ENCODE measurements around the gene PPP1R1C. TPM values are rescaled to one million over a fixed set of nuclear protein-coding genes. Genes with fewer than 3 reads are reported as not detected.

The PPP1R1C gene
- total and polyA plus RNA-seq, 2 experiments from 2014 or later, result 3.5 to 18.8 TPM

DNA sequence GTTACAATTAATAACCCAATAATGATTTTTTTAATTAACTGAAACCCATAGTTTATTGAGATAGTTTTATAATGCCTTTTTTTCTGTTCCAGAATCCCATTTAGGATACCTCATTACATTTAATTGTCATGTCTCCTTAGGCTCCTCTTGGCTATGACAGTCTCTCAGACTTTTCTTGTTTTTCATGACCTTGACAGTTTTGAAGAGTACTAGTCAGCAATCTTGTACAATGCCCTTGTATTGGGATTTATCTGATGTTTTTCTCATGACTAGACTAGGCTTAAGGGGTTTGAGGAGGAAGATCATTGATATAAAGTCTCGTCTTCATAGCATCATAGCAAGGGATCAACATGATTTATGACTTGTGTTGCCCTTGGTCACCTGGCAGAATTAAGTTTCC is 72.4 kb downstream of the PPP1R1C start (continued):
- TF ChIP-seq, protein P1, sequence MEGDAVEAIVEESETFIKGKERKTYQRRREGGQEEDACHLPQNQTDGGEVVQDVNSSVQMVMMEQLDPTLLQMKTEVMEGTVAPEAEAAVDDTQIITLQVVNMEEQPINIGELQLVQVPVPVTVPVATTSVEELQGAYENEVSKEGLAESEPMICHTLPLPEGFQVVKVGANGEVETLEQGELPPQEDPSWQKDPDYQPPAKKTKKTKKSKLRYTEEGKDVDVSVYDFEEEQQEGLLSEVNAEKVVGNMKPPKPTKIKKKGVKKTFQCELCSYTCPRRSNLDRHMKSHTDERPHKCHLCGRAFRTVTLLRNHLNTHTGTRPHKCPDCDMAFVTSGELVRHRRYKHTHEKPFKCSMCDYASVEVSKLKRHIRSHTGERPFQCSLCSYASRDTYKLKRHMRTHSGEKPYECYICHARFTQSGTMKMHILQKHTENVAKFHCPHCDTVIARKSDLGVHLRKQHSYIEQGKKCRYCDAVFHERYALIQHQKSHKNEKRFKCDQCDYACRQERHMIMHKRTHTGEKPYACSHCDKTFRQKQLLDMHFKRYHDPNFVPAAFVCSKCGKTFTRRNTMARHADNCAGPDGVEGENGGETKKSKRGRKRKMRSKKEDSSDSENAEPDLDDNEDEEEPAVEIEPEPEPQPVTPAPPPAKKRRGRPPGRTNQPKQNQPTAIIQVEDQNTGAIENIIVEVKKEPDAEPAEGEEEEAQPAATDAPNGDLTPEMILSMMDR (conservative IDR thresholded peaks at IDR 0.05; ENCODE audit: low read depth in 2 of 2), result no peak
- TF ChIP-seq ZNF114 (CRISPR knock-in tag; IDR thresholded peaks at IDR 0.05) (no peak), POLR2AphosphoS5 (IDR thresholded peaks at IDR 0.05; ENCODE audit: low read depth) (no peak), NANOG (IDR thresholded peaks at IDR 0.05; ENCODE audit: borderline replicate concordance) (no peak)
- TF ChIP-seq, protein P2, sequence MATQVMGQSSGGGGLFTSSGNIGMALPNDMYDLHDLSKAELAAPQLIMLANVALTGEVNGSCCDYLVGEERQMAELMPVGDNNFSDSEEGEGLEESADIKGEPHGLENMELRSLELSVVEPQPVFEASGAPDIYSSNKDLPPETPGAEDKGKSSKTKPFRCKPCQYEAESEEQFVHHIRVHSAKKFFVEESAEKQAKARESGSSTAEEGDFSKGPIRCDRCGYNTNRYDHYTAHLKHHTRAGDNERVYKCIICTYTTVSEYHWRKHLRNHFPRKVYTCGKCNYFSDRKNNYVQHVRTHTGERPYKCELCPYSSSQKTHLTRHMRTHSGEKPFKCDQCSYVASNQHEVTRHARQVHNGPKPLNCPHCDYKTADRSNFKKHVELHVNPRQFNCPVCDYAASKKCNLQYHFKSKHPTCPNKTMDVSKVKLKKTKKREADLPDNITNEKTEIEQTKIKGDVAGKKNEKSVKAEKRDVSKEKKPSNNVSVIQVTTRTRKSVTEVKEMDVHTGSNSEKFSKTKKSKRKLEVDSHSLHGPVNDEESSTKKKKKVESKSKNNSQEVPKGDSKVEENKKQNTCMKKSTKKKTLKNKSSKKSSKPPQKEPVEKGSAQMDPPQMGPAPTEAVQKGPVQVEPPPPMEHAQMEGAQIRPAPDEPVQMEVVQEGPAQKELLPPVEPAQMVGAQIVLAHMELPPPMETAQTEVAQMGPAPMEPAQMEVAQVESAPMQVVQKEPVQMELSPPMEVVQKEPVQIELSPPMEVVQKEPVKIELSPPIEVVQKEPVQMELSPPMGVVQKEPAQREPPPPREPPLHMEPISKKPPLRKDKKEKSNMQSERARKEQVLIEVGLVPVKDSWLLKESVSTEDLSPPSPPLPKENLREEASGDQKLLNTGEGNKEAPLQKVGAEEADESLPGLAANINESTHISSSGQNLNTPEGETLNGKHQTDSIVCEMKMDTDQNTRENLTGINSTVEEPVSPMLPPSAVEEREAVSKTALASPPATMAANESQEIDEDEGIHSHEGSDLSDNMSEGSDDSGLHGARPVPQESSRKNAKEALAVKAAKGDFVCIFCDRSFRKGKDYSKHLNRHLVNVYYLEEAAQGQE (IDR thresholded peaks at IDR 0.05; ENCODE audit: unreplicated experiment), result no peak
- TF ChIP-seq, protein P3, sequence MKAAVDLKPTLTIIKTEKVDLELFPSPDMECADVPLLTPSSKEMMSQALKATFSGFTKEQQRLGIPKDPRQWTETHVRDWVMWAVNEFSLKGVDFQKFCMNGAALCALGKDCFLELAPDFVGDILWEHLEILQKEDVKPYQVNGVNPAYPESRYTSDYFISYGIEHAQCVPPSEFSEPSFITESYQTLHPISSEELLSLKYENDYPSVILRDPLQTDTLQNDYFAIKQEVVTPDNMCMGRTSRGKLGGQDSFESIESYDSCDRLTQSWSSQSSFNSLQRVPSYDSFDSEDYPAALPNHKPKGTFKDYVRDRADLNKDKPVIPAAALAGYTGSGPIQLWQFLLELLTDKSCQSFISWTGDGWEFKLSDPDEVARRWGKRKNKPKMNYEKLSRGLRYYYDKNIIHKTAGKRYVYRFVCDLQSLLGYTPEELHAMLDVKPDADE (IDR thresholded peaks at IDR 0.05), result no peak

DNA sequence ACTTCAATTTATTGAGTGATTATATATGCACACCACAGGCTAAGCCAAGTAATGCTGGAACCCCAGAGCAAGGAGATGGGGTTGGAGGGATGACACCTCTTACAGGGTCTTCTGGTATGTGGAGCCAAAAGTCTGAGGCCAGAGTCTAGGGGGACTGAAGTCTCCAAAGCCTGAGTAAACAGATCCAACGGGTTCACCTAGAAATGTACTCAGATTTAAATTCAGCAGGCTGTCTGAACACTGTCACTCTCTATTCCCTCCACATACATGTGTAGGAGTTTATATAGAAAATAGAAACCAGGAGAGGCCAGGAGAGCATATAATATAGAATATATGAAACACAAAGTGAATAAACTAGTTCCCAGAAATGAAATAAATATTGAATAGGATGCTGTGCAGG is 76.1 kb downstream of the PPP1R1C start:
- H3K4me3 Mint-ChIP-seq, result no peak overlapping the region
- no peaks in the 10 kb centered on the region for H3K27me3 Mint-ChIP-seq (ENCODE audit: insufficient read depth, low read depth, poor library complexity)
- no peak overlapping the region for H3K4me2 ChIP-seq
- no peaks in the 10 kb centered on the region for H4K20me1 ChIP-seq (replicated peaks; ENCODE audit: insufficient read depth)
- peaks cover 1% of the 10 kb centered on the region; the same call in 2 of the 3 replicates for H3K4me1 Mint-ChIP-seq
- no peaks in the 10 kb centered on the region for H3K79me2 ChIP-seq (replicated peaks; ENCODE audit: insufficient read depth)
- H3K27me3 ChIP-seq (ENCODE audit: insufficient read depth), result no peaks in the 10 kb centered on the region
- ATAC-seq, result no peak
- no peaks in the 10 kb centered on the region for H3K9me3 Mint-ChIP-seq
- H3K27ac Mint-ChIP-seq, result no peak overlapping the region
- no peaks in the 10 kb centered on the region for H3F3A ChIP-seq (replicated peaks; ENCODE audit: low read depth)
- no peaks in the 10 kb centered on the region for H3K4me1 ChIP-seq (ENCODE audit: insufficient read depth)
- H2AFZ ChIP-seq, result no peak overlapping the region
- DNase-seq (ENCODE audit: low spot score), result no peak
- no peak overlapping the region for H3K27ac ChIP-seq (ENCODE audit: low read depth)
- H3K9me2 ChIP-seq (ENCODE audit: insufficient read depth), result no peaks in the 10 kb centered on the region
- H3K4me3 ChIP-seq, result no peak overlapping the region
- H3K36me3 ChIP-seq (ENCODE audit: insufficient read depth), result no peaks in the 10 kb centered on the region
- H3K36me3 Mint-ChIP-seq (ENCODE audit: low read depth), result no peaks in the 10 kb centered on the region
- TF ChIP-seq ZNF331 (CRISPR knock-in tag; IDR thresholded peaks at IDR 0.05; ENCODE audit: low read depth) (no peak), EZH2 (IDR thresholded peaks at IDR 0.05; ENCODE audit: low read depth, unreplicated experiment) (no peak)
- TF ChIP-seq, protein P2 (IDR thresholded peaks at IDR 0.05; ENCODE audit: unreplicated experiment), result no peak
- TF ChIP-seq, protein P4, sequence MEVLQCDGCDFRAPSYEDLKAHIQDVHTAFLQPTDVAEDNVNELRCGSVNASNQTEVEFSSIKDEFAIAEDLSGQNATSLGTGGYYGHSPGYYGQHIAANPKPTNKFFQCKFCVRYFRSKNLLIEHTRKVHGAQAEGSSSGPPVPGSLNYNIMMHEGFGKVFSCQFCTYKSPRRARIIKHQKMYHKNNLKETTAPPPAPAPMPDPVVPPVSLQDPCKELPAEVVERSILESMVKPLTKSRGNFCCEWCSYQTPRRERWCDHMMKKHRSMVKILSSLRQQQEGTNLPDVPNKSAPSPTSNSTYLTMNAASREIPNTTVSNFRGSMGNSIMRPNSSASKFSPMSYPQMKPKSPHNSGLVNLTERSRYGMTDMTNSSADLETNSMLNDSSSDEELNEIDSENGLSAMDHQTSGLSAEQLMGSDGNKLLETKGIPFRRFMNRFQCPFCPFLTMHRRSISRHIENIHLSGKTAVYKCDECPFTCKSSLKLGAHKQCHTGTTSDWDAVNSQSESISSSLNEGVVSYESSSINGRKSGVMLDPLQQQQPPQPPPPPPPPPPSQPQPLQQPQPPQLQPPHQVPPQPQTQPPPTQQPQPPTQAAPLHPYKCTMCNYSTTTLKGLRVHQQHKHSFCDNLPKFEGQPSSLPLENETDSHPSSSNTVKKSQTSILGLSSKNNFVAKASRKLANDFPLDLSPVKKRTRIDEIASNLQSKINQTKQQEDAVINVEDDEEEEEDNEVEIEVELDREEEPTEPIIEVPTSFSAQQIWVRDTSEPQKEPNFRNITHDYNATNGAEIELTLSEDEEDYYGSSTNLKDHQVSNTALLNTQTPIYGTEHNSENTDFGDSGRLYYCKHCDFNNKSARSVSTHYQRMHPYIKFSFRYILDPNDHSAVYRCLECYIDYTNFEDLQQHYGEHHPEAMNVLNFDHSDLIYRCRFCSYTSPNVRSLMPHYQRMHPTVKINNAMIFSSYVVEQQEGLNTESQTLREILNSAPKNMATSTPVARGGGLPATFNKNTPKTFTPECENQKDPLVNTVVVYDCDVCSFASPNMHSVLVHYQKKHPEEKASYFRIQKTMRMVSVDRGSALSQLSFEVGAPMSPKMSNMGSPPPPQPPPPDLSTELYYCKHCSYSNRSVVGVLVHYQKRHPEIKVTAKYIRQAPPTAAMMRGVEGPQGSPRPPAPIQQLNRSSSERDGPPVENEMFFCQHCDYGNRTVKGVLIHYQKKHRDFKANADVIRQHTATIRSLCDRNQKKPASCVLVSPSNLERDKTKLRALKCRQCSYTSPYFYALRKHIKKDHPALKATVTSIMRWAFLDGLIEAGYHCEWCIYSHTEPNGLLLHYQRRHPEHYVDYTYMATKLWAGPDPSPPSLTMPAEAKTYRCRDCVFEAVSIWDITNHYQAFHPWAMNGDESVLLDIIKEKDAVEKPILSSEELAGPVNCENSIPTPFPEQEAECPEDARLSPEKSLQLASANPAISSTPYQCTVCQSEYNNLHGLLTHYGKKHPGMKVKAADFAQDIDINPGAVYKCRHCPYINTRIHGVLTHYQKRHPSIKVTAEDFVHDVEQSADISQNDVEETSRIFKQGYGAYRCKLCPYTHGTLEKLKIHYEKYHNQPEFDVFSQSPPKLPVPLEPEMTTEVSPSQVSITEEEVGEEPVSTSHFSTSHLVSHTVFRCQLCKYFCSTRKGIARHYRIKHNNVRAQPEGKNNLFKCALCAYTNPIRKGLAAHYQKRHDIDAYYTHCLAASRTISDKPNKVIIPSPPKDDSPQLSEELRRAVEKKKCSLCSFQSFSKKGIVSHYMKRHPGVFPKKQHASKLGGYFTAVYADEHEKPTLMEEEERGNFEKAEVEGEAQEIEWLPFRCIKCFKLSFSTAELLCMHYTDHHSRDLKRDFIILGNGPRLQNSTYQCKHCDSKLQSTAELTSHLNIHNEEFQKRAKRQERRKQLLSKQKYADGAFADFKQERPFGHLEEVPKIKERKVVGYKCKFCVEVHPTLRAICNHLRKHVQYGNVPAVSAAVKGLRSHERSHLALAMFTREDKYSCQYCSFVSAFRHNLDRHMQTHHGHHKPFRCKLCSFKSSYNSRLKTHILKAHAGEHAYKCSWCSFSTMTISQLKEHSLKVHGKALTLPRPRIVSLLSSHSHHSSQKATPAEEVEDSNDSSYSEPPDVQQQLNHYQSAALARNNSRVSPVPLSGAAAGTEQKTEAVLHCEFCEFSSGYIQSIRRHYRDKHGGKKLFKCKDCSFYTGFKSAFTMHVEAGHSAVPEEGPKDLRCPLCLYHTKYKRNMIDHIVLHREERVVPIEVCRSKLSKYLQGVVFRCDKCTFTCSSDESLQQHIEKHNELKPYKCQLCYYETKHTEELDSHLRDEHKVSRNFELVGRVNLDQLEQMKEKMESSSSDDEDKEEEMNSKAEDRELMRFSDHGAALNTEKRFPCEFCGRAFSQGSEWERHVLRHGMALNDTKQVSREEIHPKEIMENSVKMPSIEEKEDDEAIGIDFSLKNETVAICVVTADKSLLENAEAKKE (CRISPR knock-in tag; IDR thresholded peaks at IDR 0.05), result no peak

All from GM23338 (cell line).